ENCODE results near the gene EEF1A2.

Gene EEF1A2

GRCh38 chr20:63466861-63467260, 32.0 kb downstream of the EEF1A2 start:
- no peak for DNase-seq

- DNase-seq = no peak
Measured at GRCh38 chr20:63466250-63466825, 32.5 kb downstream of the EEF1A2 start.

DNA sequence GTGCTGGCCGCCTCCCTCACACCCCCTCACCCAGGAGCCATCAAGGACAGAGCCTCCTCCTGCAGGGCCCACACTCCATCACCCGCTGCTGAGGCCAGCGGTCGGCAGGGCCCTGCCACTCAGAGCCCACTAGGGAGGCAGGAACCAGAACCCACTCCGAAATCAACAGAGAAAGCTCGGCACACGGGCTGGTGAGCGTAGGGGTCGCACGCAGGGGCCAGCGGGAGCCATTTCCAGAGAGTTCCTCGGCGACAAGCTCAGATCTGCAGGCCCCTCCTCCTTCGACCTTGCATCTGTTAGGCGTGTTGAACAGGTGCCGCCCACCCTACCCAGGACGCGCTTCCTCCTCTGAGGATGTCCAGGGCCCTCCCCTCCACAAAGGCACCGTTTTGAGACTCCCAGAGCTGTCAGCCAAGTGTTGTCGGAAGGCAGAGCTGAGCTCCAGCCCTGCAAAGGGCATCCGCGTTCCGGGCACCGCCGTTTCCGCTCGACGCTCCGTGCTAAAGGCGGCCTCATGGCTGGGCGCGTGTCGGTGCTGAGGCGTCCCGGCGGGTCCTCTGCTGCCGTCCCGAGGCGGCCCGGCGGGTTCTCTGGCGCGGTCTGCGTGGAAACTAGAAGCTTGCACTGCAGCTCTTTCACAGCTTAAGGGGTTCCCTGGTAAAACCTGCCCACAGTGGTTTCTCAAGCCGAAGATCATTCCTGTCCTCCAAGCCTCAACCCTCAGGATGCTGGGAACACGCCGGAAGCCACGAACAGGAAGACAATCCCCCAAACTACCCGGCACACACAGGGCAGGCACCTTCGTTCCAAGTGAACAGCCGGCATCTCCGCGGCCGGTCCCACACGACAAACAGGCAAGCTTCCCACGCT, 33.3 kb downstream of the EEF1A2 start:
- DNase-seq = no peak

GRCh38 chr20:63464289-63464635, 34.6 kb downstream of the EEF1A2 start:
- no peak for DNase-seq

DNA sequence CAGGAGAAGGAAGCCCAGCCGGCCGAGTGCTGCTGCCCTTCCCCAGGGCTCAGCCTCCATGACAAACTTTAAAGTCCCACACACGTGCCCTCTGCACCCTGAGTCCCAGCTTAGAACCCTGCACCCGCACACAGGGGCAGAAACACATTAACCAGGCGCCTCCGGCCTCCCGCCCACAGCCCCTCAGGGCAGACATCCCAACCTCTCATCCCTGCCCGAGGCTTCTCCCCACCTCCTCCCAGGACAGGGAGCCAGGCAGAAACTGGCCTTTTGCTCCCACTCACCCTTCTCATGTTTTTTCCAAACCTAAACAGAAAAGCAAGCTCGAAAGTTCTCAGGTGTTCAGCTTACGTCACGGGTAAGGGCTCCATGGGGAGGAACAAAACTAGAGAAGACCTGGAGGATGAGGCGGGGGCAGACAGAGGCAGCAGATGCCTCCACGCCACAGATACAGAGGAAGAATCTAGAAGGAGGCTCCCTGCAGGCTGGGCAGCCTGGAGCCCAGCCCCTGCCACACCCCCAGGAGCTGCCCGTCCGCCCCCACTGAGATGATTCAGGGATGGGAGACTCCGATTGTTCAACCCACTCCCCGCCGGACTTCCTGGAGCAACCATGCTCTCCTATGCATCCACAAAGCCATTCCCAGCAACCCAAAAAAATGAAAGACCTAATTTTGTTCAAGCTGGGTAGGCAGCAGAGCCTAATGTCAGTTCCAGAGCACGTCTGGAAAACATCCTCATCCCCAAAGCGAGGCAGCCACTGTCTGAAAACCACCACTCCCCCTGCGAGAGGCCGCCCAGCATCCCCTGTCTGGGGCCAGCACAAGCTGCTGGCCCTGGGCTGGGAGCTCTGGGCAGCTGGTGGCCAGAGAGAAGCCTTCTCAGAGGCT, 35.2 kb downstream of the EEF1A2 start:
- no peak for DNase-seq

DNA sequence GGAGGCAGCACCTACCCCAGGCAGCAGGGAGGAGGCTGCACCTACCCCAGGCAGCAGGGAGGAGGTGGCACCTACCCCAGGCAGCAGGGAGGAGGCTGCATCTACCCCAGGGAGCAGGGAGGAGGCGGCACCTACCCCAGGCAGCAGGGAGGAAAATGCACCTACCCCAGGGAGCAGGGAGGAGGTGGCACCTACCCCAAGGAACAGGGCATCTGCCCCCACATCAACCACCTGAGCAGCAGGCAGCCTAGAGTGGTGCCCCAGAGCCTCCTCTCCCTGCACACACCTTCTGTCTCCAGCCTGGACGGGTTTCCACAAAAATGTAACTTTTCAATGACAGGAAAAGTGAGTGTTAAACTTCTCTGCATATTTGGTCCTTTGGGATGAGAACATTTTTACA, 36.6 kb downstream of the EEF1A2 start:
- DNase-seq = no peak

GRCh38 chr20:63461104-63461763, 37.6 kb downstream of the EEF1A2 start:
- no peak for DNase-seq

- DNase-seq = no peak
Measured at GRCh38 chr20:63459070-63459380, 39.9 kb downstream of the EEF1A2 start.

GRCh38 chr20:63458170-63459069, 40.5 kb downstream of the EEF1A2 start:
- no peak for DNase-seq

DNA sequence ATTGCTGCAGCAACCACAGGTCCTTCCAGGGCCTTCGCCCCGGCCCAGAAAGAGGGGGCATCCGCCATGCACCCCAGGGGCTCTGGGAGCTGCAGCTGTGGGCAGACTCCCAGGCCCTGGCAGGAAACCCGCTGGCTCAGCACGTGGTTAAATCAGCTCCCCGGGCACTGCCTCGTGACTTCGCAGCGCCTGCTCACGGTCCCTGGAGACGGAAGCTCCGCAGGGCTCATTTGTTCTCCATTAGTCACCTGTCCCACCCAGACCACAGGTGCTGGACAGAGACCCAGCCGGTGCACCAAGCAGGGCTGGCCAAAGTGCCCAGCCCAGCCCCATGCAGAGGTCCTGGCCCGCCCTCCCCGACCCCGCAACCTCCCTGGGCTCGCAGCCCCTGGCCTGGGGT, 41.1 kb downstream of the EEF1A2 start:
- no peak for DNase-seq

DNA sequence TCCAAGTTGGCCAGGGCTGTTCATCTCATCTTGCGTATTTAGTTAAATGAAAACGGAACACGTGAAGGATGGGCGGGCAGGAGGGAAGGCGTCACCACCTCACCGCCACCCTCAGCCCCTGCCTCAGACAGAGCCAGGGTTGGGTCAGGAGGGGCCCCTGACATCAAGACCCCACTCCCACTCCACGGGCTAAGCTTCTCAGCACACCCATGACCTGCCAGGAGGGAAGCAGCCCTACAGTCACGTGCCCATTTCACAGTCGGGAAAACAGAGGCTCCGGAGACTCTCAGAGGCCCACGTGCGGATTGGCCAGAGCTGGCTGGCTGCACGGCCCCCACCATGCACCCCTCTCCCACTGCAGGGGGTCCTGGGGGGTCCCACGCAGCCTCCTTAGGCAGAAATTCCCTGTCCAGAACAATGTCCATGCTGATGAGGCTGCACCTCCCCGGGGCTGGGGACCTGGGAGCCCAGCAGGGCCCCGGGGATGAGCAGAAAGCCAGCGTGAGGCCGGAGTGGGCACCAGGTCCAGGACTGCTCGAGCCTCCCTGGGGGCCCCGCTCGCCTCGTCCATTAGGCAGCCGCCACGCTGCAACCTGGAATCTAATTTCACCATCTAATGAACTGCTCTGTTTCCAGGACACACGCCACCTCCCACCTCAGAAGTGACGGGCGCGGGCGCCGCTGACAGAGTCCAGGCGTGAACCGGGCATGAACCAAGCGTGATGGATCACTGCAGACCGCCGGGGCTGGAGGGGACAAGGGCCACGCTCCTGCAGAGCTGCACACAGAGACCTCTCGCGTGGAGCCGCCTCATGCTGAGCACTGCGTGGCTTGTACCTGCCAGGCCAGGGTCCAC, 42.2 kb downstream of the EEF1A2 start:
- DNase-seq = no peak

DNA sequence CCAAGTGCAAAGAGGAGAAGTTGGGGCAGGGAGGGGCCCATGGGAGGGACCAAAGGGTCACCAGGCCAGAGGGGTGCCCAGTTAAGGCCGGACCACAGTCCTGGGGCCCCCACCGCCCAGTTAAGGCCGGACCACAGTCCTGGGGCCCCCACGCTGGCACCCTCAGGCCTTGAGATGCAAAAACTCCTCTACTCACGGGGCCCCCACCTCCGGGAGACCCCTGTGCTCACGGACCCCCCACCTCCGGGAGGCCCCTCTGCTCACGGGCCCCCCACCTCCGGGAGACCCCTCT, 43.4 kb downstream of the EEF1A2 start:
- DNase-seq = no peak

DNA sequence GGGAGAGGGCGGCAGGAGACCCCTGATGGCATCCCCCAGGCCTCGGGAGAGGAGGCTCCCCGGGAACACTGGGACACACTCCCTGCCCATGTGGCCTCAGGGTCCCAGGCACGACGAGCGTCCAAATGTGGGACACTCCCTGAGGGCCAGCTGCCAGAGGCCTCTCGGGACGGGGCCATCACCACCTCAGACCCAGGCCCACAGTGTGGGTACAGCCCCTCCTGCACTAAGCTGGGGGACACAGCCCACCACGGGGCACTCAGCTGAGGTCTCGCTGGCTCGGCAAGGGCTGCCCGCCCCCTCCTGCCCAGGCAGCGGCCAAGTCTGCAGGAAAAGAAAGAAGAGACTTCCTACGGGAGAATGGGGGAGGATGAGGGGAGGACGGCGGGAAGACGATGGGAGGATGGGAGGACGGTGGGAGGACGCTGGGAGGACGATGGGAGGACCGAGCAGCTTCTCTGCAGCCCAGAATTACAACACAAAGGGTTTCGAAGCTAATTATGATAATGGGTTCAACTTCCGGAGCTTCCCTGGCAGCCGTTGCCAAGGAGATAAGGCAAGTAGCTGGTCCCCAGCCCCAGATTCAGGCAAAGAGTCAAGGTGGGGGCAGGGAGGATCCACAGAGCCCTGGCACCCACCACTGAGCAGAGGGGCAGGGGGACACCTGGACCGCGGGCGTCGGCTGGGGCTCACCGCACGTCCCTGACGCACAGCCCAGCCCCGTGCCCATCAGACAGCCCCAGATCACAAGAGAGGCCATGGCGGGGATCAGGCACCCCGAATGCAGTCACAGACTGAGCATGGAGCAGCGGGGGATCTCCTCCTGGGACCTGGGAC, 43.9 kb downstream of the EEF1A2 start:
- DNase-seq = no peak

DNA sequence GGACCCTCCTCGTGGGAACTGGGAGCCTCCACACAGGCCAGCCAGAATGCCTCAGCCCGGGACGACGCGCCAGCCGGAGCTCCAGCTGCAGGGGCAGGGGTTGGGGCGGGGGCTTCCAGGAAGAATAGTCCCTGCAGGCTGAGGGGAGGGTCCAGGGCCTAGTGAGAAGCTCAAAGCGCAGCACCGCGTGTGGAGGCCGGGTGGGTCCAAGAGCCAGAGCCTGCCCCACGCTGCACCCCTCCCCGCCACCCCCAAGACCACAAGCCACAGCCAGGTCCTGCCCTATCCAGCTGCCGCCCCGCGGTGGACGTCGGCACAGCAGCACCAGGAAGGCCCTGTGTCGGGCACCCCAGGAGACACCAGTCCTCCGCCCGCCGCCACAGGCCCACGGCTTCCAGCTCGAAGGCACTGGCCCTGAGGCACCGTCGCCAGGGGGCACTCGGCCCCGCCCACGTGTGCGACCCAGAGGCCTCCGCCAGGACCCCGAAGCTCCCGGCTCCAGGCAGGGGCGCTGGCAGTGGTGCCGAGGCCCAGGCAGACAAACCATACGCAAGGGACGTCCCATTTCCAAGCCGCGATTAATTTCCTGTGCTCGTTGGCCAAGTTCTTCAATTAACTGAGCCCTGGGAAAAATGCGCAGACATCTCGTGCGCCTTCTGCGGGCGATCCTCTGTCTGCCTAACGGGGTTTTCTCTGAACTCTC, 45.9 kb downstream of the EEF1A2 start:
- no peak for DNase-seq

GRCh38 chr20:63452341-63452740, 46.5 kb downstream of the EEF1A2 start:
- DNase-seq = no peak

DNA sequence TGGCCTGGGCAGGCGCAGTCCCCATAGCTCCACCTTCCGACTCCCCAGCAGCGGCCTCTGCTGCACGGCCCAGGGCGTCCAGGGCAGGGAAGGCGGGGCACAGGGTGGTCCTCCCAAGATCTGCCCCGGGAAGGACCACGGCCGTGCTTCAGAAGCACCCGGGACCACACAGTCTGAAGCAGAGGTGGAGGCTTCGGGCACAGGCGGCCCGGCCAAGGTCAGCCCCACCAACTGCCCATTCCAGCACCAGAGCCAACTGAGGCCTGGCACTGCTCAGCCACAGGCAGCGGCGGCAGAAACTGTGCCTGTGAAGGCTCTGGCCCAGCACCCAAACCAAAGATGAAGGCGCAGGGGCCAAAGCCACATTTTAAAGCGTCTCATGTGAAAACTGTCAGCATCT, 47.1 kb downstream of the EEF1A2 start:
- no peak for DNase-seq

GRCh38 chr20:63449796-63450730, 48.8 kb downstream of the EEF1A2 start:
- DNase-seq = no peak

DNA sequence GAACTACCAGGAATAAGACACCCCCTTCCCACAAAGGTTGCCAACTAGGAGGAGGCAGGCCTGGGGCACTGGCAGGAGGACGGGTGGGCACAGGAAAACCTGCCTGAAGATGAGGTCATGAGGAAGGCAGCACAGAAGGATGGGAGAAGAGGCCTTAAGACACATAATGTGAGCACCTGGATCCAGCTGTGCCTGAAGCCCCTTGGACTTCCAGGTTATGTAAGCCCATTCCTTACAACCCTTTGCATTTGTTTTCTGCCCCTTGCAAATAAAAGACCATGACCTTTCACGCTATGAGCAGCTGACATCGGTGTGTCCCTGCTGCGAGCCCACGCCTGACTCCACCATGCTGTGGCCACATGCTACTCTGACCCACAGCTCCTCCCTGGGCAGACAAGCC, 49.9 kb downstream of the EEF1A2 start:
- no peak for DNase-seq

- DNase-seq = no peak
Measured at GRCh38 chr20:63448031-63448430, 50.9 kb downstream of the EEF1A2 start.
